ENCODE measurements around the gene NR2F1-AS1. TPM values are rescaled to one million over a fixed set of nuclear protein-coding genes. Genes with fewer than 3 reads are reported as not detected.

Gene NR2F1-AS1
- total RNA-seq, 1 experiment from 2014 or later: not detected

GRCh38 chr5:93592883-93593282 is 11.9 kb upstream of the NR2F1-AS1 start:
- ChIA-PET POLR2A (no interaction called here), CTCF (no interaction called here)
- Histone ChIP-seq H3K27me3 (replicated peaks; ENCODE audit: control insufficient read depth, insufficient read depth, low read length) (no peaks in the 10 kb centered on the region), H3K4me3 (ENCODE audit: low read depth, low read length) (no peak overlapping the region), H3K4me1 (no peaks in the 10 kb centered on the region), H3K36me3 (ENCODE audit: control insufficient read depth, insufficient read depth, low read length) (no peaks in the 10 kb centered on the region), H3K9me3 (no peaks in the 10 kb centered on the region)
- no TSS peak for BruUV-seq (replicated peaks)
- Mint-ChIP-seq H3K9me3 (ENCODE audit: unreplicated experiment) (no peaks in the 10 kb centered on the region), H3K36me3 (ENCODE audit: insufficient read depth, unreplicated experiment) (no peaks in the 10 kb centered on the region), H3K27ac (ENCODE audit: unreplicated experiment) (no peak overlapping the region), H3K4me3 (ENCODE audit: unreplicated experiment) (no peak overlapping the region), H3K4me1 (ENCODE audit: low read depth, unreplicated experiment) (no peaks in the 10 kb centered on the region), H3K27me3 (ENCODE audit: insufficient read depth, unreplicated experiment) (no peaks in the 10 kb centered on the region)
- no peak for TF ChIP-seq CTCF (IDR thresholded peaks at IDR 0.05; ENCODE audit: insufficient read depth in 1 of 2, low read depth in 1 of 2, low read length in 1 of 2, severe bottlenecking in 1 of 2, unreplicated experiment in 1 of 2)
- intact Hi-C loops (cut with micrococcal nuclease; ENCODE audit: unreplicated experiment): no loop called here
- DNase-seq: no peak

GRCh38 chr5:93591323-93591945 is 10.4 kb upstream of the NR2F1-AS1 start:
- no peak for DNase-seq
- intact Hi-C loops (cut with micrococcal nuclease; ENCODE audit: unreplicated experiment): no loop called here
- Histone ChIP-seq H3K27me3 (replicated peaks; ENCODE audit: control insufficient read depth, insufficient read depth, low read length) (no peaks in the 10 kb centered on the region), H3K4me1 (no peaks in the 10 kb centered on the region), H3K36me3 (ENCODE audit: control insufficient read depth, insufficient read depth, low read length) (no peaks in the 10 kb centered on the region), H3K9me3 (no peaks in the 10 kb centered on the region), H3K4me3 (ENCODE audit: low read depth, low read length) (no peak overlapping the region)
- BruUV-seq (replicated peaks): no TSS peak
- H3K27ac Mint-ChIP-seq (ENCODE audit: unreplicated experiment): no peak overlapping the region
- no peaks in the 10 kb centered on the region for H3K9me3 Mint-ChIP-seq (ENCODE audit: unreplicated experiment)
- CTCF ChIA-PET: interaction anchor here (1.4 kb wide), 1 partner anchor 9 kb away, joined by 7 read pairs; the partner anchor contains the start of gene NR2F1
- POLR2A ChIA-PET: no interaction called here
- TF ChIP-seq CTCF (IDR thresholded peaks at IDR 0.05; ENCODE audit: insufficient read depth in 1 of 2, low read depth in 1 of 2, low read length in 1 of 2, severe bottlenecking in 1 of 2, unreplicated experiment in 1 of 2): no peak
- H3K36me3 Mint-ChIP-seq (ENCODE audit: insufficient read depth, unreplicated experiment): no peaks in the 10 kb centered on the region
- no peak overlapping the region for H3K4me3 Mint-ChIP-seq (ENCODE audit: unreplicated experiment)
- H3K27me3 Mint-ChIP-seq (ENCODE audit: insufficient read depth, unreplicated experiment): no peaks in the 10 kb centered on the region
- H3K4me1 Mint-ChIP-seq (ENCODE audit: low read depth, unreplicated experiment): no peaks in the 10 kb centered on the region

GRCh38 chr5:93590493-93590892 is 9.5 kb upstream of the NR2F1-AS1 start:
- Mint-ChIP-seq H3K27me3 (ENCODE audit: insufficient read depth, unreplicated experiment) (peaks cover 7% of the 10 kb centered on the region), H3K27ac (ENCODE audit: unreplicated experiment) (no peak overlapping the region), H3K4me3 (ENCODE audit: unreplicated experiment) (no peak overlapping the region), H3K4me1 (ENCODE audit: low read depth, unreplicated experiment) (peaks cover 5% of the 10 kb centered on the region), H3K9me3 (ENCODE audit: unreplicated experiment) (no peaks in the 10 kb centered on the region), H3K36me3 (ENCODE audit: insufficient read depth, unreplicated experiment) (no peaks in the 10 kb centered on the region)
- no peak overlapping the region for H3K4me3 ChIP-seq (ENCODE audit: low read depth, low read length)
- TF ChIP-seq CTCF (IDR thresholded peaks at IDR 0.05; ENCODE audit: insufficient read depth in 1 of 2, low read depth in 1 of 2, low read length in 1 of 2, severe bottlenecking in 1 of 2, unreplicated experiment in 1 of 2): no peak
- CTCF ChIA-PET: no interaction called here
- no peak for DNase-seq
- POLR2A ChIA-PET: no interaction called here
- no peaks in the 10 kb centered on the region for H3K27me3 ChIP-seq (replicated peaks; ENCODE audit: control insufficient read depth, insufficient read depth, low read length)
- H3K9me3 ChIP-seq: no peaks in the 10 kb centered on the region
- intact Hi-C loops (cut with micrococcal nuclease; ENCODE audit: unreplicated experiment): no loop called here
- no peaks in the 10 kb centered on the region for H3K4me1 ChIP-seq
- no TSS peak for BruUV-seq (replicated peaks)
- no peaks in the 10 kb centered on the region for H3K36me3 ChIP-seq (ENCODE audit: control insufficient read depth, insufficient read depth, low read length)

All from Caco-2 (cell line).